Measurements from ENCODE around the gene AFAP1L1.
A peak's percentile ranks its signal among the peaks of the same experiment; 100 is the strongest.

Gene AFAP1L1

GRCh38 chr5:149333711-149334443 is 62.2 kb downstream of the AFAP1L1 start:
- Mint-ChIP-seq H3K4me3 (no peak overlapping the region), H3K4me1 (no peaks in the 10 kb centered on the region), H3K27me3 (no peaks in the 10 kb centered on the region), H3K36me3 (peaks cover 2% of the 10 kb centered on the region), H3K9me3 (no peaks in the 10 kb centered on the region), H3K27ac (no peak overlapping the region)

- H3K9me3 Mint-ChIP-seq: no peaks in the 10 kb centered on the region
- H3K27ac Mint-ChIP-seq: no peak overlapping the region
- H3K4me1 Mint-ChIP-seq: no peaks in the 10 kb centered on the region
- peaks cover 2% of the 10 kb centered on the region for H3K36me3 Mint-ChIP-seq
- no peaks in the 10 kb centered on the region for H3K27me3 Mint-ChIP-seq
- no peak overlapping the region for H3K4me3 Mint-ChIP-seq
Observed at GRCh38 chr5:149337736-149338135, 66.1 kb downstream of the AFAP1L1 start.

GRCh38 chr5:149338364-149338763 is 66.7 kb downstream of the AFAP1L1 start:
- Mint-ChIP-seq H3K4me1 (peaks cover 2% of the 10 kb centered on the region), H3K27me3 (no peaks in the 10 kb centered on the region), H3K4me3 (no peak overlapping the region), H3K9me3 (no peaks in the 10 kb centered on the region), H3K27ac (no peak overlapping the region), H3K36me3 (peaks cover 2% of the 10 kb centered on the region)

- Mint-ChIP-seq H3K4me1 (peaks cover 21% of the 10 kb centered on the region), H3K9me3 (no peaks in the 10 kb centered on the region), H3K27me3 (no peaks in the 10 kb centered on the region), H3K4me3 (no peak overlapping the region), H3K27ac (no peak overlapping the region), H3K36me3 (peaks cover 4% of the 10 kb centered on the region)
Observed at GRCh38 chr5:149340920-149341319, 69.3 kb downstream of the AFAP1L1 start.

GRCh38 chr5:149341876-149342275 is 70.2 kb downstream of the AFAP1L1 start:
- peaks cover 27% of the 10 kb centered on the region for H3K4me1 Mint-ChIP-seq
- no peak overlapping the region for H3K4me3 Mint-ChIP-seq
- peaks cover 4% of the 10 kb centered on the region for H3K36me3 Mint-ChIP-seq
- H3K27ac Mint-ChIP-seq: no peak overlapping the region
- H3K9me3 Mint-ChIP-seq: no peaks in the 10 kb centered on the region
- no peaks in the 10 kb centered on the region for H3K27me3 Mint-ChIP-seq

GRCh38 chr5:149344151-149344550 is 72.5 kb downstream of the AFAP1L1 start:
- Mint-ChIP-seq H3K27ac (peak overlapping the region; percentile 48), H3K36me3 (peaks cover 12% of the 10 kb centered on the region), H3K27me3 (no peaks in the 10 kb centered on the region), H3K4me1 (peaks cover 50% of the 10 kb centered on the region), H3K9me3 (no peaks in the 10 kb centered on the region), H3K4me3 (peak overlapping the region; percentile 96)

GRCh38 chr5:149345147-149345891 is 73.7 kb downstream of the AFAP1L1 start, which contains the start of gene GRPEL2:
TSS of gene GRPEL2 (plus strand) at chr5:149345499. CDS start at chr5:149345540, 41 bp downstream.
- peaks cover 22% of the 10 kb centered on the region for H3K36me3 Mint-ChIP-seq
- H3K27ac Mint-ChIP-seq: peak within 1 kb of the TSS; percentile 99
- H3K9me3 Mint-ChIP-seq: no peaks in the 10 kb centered on the region
- peak within 1 kb of the TSS; percentile 96 for H3K4me3 Mint-ChIP-seq
- no peaks in the 10 kb centered on the region for H3K27me3 Mint-ChIP-seq
- peaks cover 61% of the 10 kb centered on the region for H3K4me1 Mint-ChIP-seq

- H3K9me3 Mint-ChIP-seq: no peaks in the 10 kb centered on the region
- H3K4me1 Mint-ChIP-seq: peaks cover 66% of the 10 kb centered on the region
Observed at GRCh38 chr5:149345892-149346222, 74.2 kb downstream of the AFAP1L1 start.

GRCh38 chr5:149348518-149348917 is 76.9 kb downstream of the AFAP1L1 start:
- Mint-ChIP-seq H3K4me3 (peak overlapping the region; percentile 84), H3K27ac (peak overlapping the region; percentile 95), H3K4me1 (peaks cover 86% of the 10 kb centered on the region), H3K9me3 (no peaks in the 10 kb centered on the region), H3K27me3 (no peaks in the 10 kb centered on the region), H3K36me3 (peaks cover 44% of the 10 kb centered on the region)

More at GRCh38 chr5:149345892-149346222, 74.2 kb downstream of the AFAP1L1 start:
- H3K36me3 Mint-ChIP-seq: peaks cover 27% of the 10 kb centered on the region
- peak overlapping the region; percentile 96 for H3K4me3 Mint-ChIP-seq
- H3K27me3 Mint-ChIP-seq: no peaks in the 10 kb centered on the region
- peak overlapping the region; percentile 99 for H3K27ac Mint-ChIP-seq

GRCh38 chr5:149349382-149349781 is 77.7 kb downstream of the AFAP1L1 start:
- Mint-ChIP-seq H3K27me3 (no peaks in the 10 kb centered on the region), H3K4me3 (peak overlapping the region; percentile 84), H3K36me3 (peaks cover 48% of the 10 kb centered on the region), H3K9me3 (no peaks in the 10 kb centered on the region), H3K27ac (peak overlapping the region; percentile 95), H3K4me1 (peaks cover 86% of the 10 kb centered on the region)

GRCh38 chr5:149352169-149352568 is 80.5 kb downstream of the AFAP1L1 start:
- H3K27ac Mint-ChIP-seq: peak overlapping the region; percentile 35
- H3K4me1 Mint-ChIP-seq: peaks cover 86% of the 10 kb centered on the region
- no peaks in the 10 kb centered on the region for H3K27me3 Mint-ChIP-seq
- H3K36me3 Mint-ChIP-seq: peaks cover 56% of the 10 kb centered on the region
- H3K9me3 Mint-ChIP-seq: no peaks in the 10 kb centered on the region
- H3K4me3 Mint-ChIP-seq: no peak overlapping the region

GRCh38 chr5:149353911-149354310 is 82.3 kb downstream of the AFAP1L1 start:
- Mint-ChIP-seq H3K4me1 (peaks cover 83% of the 10 kb centered on the region), H3K27me3 (no peaks in the 10 kb centered on the region), H3K27ac (no peak overlapping the region)

GRCh38 chr5:149355688-149356087 is 84.0 kb downstream of the AFAP1L1 start:
- H3K27me3 Mint-ChIP-seq: no peaks in the 10 kb centered on the region
- no peak overlapping the region for H3K27ac Mint-ChIP-seq
- H3K36me3 Mint-ChIP-seq: peaks cover 33% of the 10 kb centered on the region
- H3K4me3 Mint-ChIP-seq: no peak overlapping the region
- H3K9me3 Mint-ChIP-seq: no peaks in the 10 kb centered on the region
- H3K4me1 Mint-ChIP-seq: peaks cover 83% of the 10 kb centered on the region

More at GRCh38 chr5:149353911-149354310, 82.3 kb downstream of the AFAP1L1 start:
- H3K9me3 Mint-ChIP-seq: no peaks in the 10 kb centered on the region
- no peak overlapping the region for H3K4me3 Mint-ChIP-seq
- H3K36me3 Mint-ChIP-seq: peaks cover 46% of the 10 kb centered on the region

GRCh38 chr5:149356391-149356790 is 84.7 kb downstream of the AFAP1L1 start:
- no peak overlapping the region for H3K27ac Mint-ChIP-seq
- no peaks in the 10 kb centered on the region for H3K27me3 Mint-ChIP-seq
- H3K4me3 Mint-ChIP-seq: no peak overlapping the region
- H3K36me3 Mint-ChIP-seq: peaks cover 28% of the 10 kb centered on the region
- H3K4me1 Mint-ChIP-seq: peaks cover 81% of the 10 kb centered on the region
- H3K9me3 Mint-ChIP-seq: no peaks in the 10 kb centered on the region

GRCh38 chr5:149357370-149358293 is 86.0 kb downstream of the AFAP1L1 start, which contains the start of gene PCYOX1L:
TSS of gene PCYOX1L (plus strand) at chr5:149358046. CDS start at chr5:149358069, 23 bp downstream.
- no peaks in the 10 kb centered on the region for H3K9me3 Mint-ChIP-seq
- H3K4me1 Mint-ChIP-seq: peaks cover 69% of the 10 kb centered on the region
- peaks cover 18% of the 10 kb centered on the region for H3K36me3 Mint-ChIP-seq
- no peaks in the 10 kb centered on the region for H3K27me3 Mint-ChIP-seq
- peak within 1 kb of the TSS; percentile 96 for H3K4me3 Mint-ChIP-seq
- H3K27ac Mint-ChIP-seq: peak within 1 kb of the TSS; percentile 92

Data from activated naive CD4-positive, alpha-beta T cell treated with anti-CD3 and anti-CD28 coated beads, Interleukin-2, amount 50 U/mL, for 24 hours (primary cell).